Stimulated activated CD8-positive, alpha-beta memory T cell treated with anti-CD3 and anti-CD28 coated beads, Interleukin-15, amount 100 ng/mL, for 24 hours (primary cell): Measurements from ENCODE around the gene LONRF2.

ENCODE experiments used
- DNase-seq: peaks from one replicate; pipeline ENCODE4 v3.0.0-alpha.2; 2020; ENCODE audit warnings: low read depth

Gene LONRF2

GRCh38 chr2:100275200-100275589, 47.1 kb downstream of the LONRF2 start:
- DNase-seq, result no peak

- DNase-seq, result no peak
Measured at GRCh38 chr2:100274566-100275199, 47.6 kb downstream of the LONRF2 start.

GRCh38 chr2:100274076-100274475, 48.2 kb downstream of the LONRF2 start:
- DNase-seq, result no peak

- DNase-seq, result no peak
Measured at GRCh38 chr2:100273387-100273786, 48.9 kb downstream of the LONRF2 start.

GRCh38 chr2:100272841-100273329, 49.4 kb downstream of the LONRF2 start:
- no peak for DNase-seq

- no peak for DNase-seq
Measured at GRCh38 chr2:100271210-100271609, 51.1 kb downstream of the LONRF2 start.

GRCh38 chr2:100270381-100271146, 51.7 kb downstream of the LONRF2 start:
- DNase-seq, result no peak

GRCh38 chr2:100269889-100270288, 52.4 kb downstream of the LONRF2 start:
- no peak for DNase-seq

- DNase-seq, result no peak
Measured at GRCh38 chr2:100268986-100269385, 53.3 kb downstream of the LONRF2 start.

- DNase-seq, result no peak
Measured at GRCh38 chr2:100267751-100268150, 54.5 kb downstream of the LONRF2 start.

- no peak for DNase-seq
Measured at GRCh38 chr2:100266126-100266525, 56.2 kb downstream of the LONRF2 start.

GRCh38 chr2:100265226-100265625, 57.1 kb downstream of the LONRF2 start:
- DNase-seq, result no peak

GRCh38 chr2:100264651-100265050, 57.6 kb downstream of the LONRF2 start:
- DNase-seq, result no peak

- DNase-seq, result no peak
Measured at GRCh38 chr2:100264121-100264520, 58.2 kb downstream of the LONRF2 start.

- peak; percentile 34 for DNase-seq
Measured at GRCh38 chr2:100262555-100263320, 59.6 kb downstream of the LONRF2 start.

- DNase-seq, result no peak
Measured at GRCh38 chr2:100262046-100262445, 60.3 kb downstream of the LONRF2 start.

- DNase-seq, result no peak
Measured at GRCh38 chr2:100260712-100261620, 61.3 kb downstream of the LONRF2 start.

GRCh38 chr2:100259106-100259505, 63.2 kb downstream of the LONRF2 start:
- no peak for DNase-seq

GRCh38 chr2:100257939-100258338, 64.4 kb downstream of the LONRF2 start:
- no peak for DNase-seq

- no peak for DNase-seq
Measured at GRCh38 chr2:100256849-100257248, 65.5 kb downstream of the LONRF2 start.

GRCh38 chr2:100256416-100256815, 65.9 kb downstream of the LONRF2 start:
- no peak for DNase-seq
